ENCODE data around the gene DLX1.

DNA sequence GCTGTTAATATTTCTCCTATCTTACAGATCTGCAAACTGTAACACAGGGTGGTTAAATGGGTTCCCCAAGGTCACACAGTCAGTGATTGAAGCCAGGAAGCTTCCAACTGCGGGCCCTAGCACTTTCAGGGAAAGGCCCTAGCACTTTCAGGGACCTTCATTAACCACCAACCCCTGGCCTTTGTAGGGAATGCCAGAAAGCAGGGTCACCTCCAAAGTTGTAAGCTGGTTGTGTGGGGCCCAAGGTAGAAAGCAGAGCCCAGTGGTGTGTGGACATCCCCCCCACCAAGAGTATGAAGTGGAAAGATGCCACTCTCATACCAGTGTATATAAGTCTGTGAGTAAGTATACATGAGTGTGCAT, 13.0 kb downstream of the DLX1 start:
- TF ChIP-seq, protein P1, sequence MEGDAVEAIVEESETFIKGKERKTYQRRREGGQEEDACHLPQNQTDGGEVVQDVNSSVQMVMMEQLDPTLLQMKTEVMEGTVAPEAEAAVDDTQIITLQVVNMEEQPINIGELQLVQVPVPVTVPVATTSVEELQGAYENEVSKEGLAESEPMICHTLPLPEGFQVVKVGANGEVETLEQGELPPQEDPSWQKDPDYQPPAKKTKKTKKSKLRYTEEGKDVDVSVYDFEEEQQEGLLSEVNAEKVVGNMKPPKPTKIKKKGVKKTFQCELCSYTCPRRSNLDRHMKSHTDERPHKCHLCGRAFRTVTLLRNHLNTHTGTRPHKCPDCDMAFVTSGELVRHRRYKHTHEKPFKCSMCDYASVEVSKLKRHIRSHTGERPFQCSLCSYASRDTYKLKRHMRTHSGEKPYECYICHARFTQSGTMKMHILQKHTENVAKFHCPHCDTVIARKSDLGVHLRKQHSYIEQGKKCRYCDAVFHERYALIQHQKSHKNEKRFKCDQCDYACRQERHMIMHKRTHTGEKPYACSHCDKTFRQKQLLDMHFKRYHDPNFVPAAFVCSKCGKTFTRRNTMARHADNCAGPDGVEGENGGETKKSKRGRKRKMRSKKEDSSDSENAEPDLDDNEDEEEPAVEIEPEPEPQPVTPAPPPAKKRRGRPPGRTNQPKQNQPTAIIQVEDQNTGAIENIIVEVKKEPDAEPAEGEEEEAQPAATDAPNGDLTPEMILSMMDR (IDR thresholded peaks at IDR 0.05): no peak
- TF ChIP-seq POLR2A (IDR thresholded peaks at IDR 0.05; ENCODE audit: low read depth): no peak

Data from esophagus muscularis mucosa (tissue), 3 donors.